HFFc6 (cell line): Measurements from ENCODE around the gene ZNF287. TPM values are rescaled to one million over a fixed set of nuclear protein-coding genes. Genes with fewer than 3 reads are reported as not detected.
"Not testable (repeated sequence)": the region's sequence is repeated elsewhere in the genome, so short reads cannot be mapped to it uniquely, and the experiment has no call there.

Experiments used
- DNase-seq: peaks from one replicate; pipeline ENCODE4 v3.0.0-alpha.2; 2018
- H3K27ac Mint-ChIP-seq: 2 replicates; pipeline ENCODE4 v1.8.0; 2020; ENCODE audit warnings: mild to moderate bottlenecking, mixed read lengths
- H3K27me3 Mint-ChIP-seq: 2 replicates; pipeline ENCODE4 v1.8.0; 2021; ENCODE audit warnings: mild to moderate bottlenecking, moderate library complexity, mixed read lengths; ENCODE audit not compliant: insufficient read depth
- H3K36me3 Mint-ChIP-seq: 2 replicates; pipeline ENCODE4 v1.8.0; 2021; ENCODE audit warnings: low read depth, mixed read lengths
- H3K4me1 Mint-ChIP-seq: 2 replicates; pipeline ENCODE4 v1.8.0; 2020; ENCODE audit warnings: low read depth, mixed read lengths
- H3K4me3 Mint-ChIP-seq: 2 replicates; pipeline ENCODE4 v1.8.0; 2020; ENCODE audit warnings: mild to moderate bottlenecking, moderate library complexity, mixed read lengths
- H3K9me3 Mint-ChIP-seq: 2 replicates; pipeline ENCODE4 v1.8.0; 2020; ENCODE audit warnings: mild to moderate bottlenecking, mixed read lengths
- CTCF ChIP-seq: fragments of 200-600 bp; sonication (generic); IDR thresholded peaks from 2 replicates; pipeline ENCODE4 v1.5.0; 2021; ENCODE audit warnings: antibody characterized with exemption, mild to moderate bottlenecking
- total RNA-seq, 6 experiments: library from RNA; stranded (reverse); fragmentation: NEBNext Ultra II Directional; extraction: Animal tissue kit (Norgen Biotek cat#: 25700); gene quantifications; 2 replicates in 1 of 6; 3 replicates in 5 of 6; pipeline ENCODE4 v1.2.3, GENCODE V29; 2021

Gene ZNF287
- total RNA-seq, 6 experiments from 2014 or later: 6.5 to 11.1 (median 8.6) TPM

- Mint-ChIP-seq H3K36me3 (no peaks in the 10 kb centered on the region), H3K9me3 (no peaks in the 10 kb centered on the region; the same call in 1 of the 2 replicates), H3K27ac (no peak overlapping the region), H3K27me3 (peaks cover 43% of the 10 kb centered on the region), H3K4me1 (peaks cover 14% of the 10 kb centered on the region), H3K4me3 (no peak overlapping the region)
- no peak for TF ChIP-seq CTCF
- DNase-seq: no peak
These were observed 39.1 kb downstream of the ZNF287 start for GRCh38 chr17:16529906-16530305.

GRCh38 chr17:16527298-16527697, 41.7 kb downstream of the ZNF287 start:
- peaks cover 17% of the 10 kb centered on the region for H3K4me1 Mint-ChIP-seq
- no peak for DNase-seq

GRCh38 chr17:16525556-16525955, 43.4 kb downstream of the ZNF287 start:
- H3K9me3 Mint-ChIP-seq, H3K36me3 Mint-ChIP-seq, H3K4me3 Mint-ChIP-seq, H3K27ac Mint-ChIP-seq, DNase-seq: not testable (repeated sequence)
- Mint-ChIP-seq H3K4me1 (peaks cover 23% of the 10 kb centered on the region), H3K27me3 (peaks cover 38% of the 10 kb centered on the region)
- peak; percentile 60 for TF ChIP-seq CTCF

More at GRCh38 chr17:16527298-16527697, 41.7 kb downstream of the ZNF287 start:
- no peaks in the 10 kb centered on the region for H3K36me3 Mint-ChIP-seq
- H3K4me3 Mint-ChIP-seq: no peak overlapping the region
- H3K27me3 Mint-ChIP-seq: peaks cover 46% of the 10 kb centered on the region
- no peak overlapping the region for H3K27ac Mint-ChIP-seq
- no peak for TF ChIP-seq CTCF
- H3K9me3 Mint-ChIP-seq: no peaks in the 10 kb centered on the region; the same call in 1 of the 2 replicates

GRCh38 chr17:16521070-16521727, 47.8 kb downstream of the ZNF287 start:
- H3K27me3 Mint-ChIP-seq: peaks cover 10% of the 10 kb centered on the region
- no peak overlapping the region; the same call in 1 of the 2 replicates for H3K4me3 Mint-ChIP-seq
- no peaks in the 10 kb centered on the region for H3K36me3 Mint-ChIP-seq
- DNase-seq: peak; percentile 83
- no peaks in the 10 kb centered on the region for H3K9me3 Mint-ChIP-seq
- TF ChIP-seq CTCF: peak; percentile 95
- H3K4me1 Mint-ChIP-seq: peaks cover 43% of the 10 kb centered on the region
- H3K27ac Mint-ChIP-seq: peak overlapping the region; percentile 76

- Mint-ChIP-seq H3K4me3 (no peak overlapping the region), H3K27ac (no peak overlapping the region), H3K27me3 (peaks cover 10% of the 10 kb centered on the region), H3K36me3 (no peaks in the 10 kb centered on the region), H3K4me1 (peaks cover 35% of the 10 kb centered on the region), H3K9me3 (no peaks in the 10 kb centered on the region; the same call in 1 of the 2 replicates)
- DNase-seq: no peak
- no peak for TF ChIP-seq CTCF
These were observed 50.0 kb downstream of the ZNF287 start for GRCh38 chr17:16519021-16519420.
